Activated CD4-positive, alpha-beta T cell treated with anti-CD3 and anti-CD28 coated beads, Interleukin-2, Interleukin-4, amounts not matched to agents 100 ng/mL and 50 ng/mL, durations not matched to agents 16 hours and 8 hours (primary cell): ENCODE data around the gene OR10G3.

Experiments used
- DNase-seq: peaks from one replicate; pipeline ENCODE4 v3.0.0-alpha.2; 2020; ENCODE audit warnings: low spot score

The OR10G3 gene

DNA sequence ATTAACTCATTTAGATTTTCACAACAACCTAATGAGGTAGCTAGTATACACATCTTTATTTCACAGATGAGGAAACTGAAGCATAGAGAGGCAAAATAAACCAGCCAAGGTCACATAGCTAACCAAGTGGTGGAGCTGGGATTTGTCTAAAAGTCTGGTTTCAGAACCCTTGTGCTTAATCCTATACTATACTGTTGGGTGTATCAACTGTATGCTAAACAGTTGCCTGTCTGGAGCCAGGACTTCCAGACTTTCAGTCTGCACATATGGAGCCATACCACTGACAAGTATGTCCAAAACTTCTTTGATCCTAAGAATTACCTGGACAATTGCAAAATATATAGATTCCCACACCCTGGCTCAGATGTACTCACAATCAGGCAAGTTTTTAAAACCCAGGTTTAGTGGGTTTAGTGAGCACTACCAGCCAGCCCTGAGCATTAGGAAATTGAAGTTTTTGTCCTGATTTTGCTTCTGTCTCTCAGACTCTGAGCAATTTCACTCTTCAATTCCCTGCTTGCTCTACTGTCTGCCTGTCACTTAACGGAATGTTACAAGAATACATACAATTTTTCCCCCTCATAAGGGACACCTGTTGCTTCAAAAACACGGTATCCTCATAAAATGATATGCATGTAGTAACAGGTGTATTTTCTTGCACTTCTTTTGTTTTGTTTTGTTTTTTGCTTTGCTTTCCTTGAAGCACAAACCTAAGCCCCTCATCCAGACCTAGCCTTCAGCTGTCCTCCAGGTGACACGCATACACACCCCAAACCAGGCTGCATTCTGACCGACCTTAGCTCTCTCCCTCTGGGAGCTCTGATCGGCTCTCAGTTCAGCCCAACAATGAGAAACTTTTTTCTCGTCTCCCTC, 44.1 kb downstream of the OR10G3 start:
- no peak for DNase-seq

DNA sequence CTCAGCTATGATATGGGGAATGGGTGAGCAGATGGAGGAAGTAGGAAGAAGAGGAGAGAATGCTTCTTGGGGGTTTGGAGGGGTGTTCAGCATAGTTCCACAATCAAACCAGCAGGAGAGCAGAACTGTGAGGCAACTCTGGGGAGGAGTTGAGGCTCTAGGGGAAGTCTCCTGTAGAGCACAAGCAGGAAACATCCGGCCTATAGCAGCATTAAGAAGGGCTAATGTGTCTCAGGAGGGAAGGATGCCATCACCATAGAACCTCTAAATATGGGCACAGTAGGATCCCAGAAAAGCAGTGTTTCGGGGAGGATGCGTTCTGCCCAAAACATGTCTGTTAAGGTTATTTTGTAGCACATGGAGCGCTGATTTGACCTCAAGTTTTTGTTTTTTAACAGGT, 45.3 kb downstream of the OR10G3 start:
- no peak for DNase-seq

DNA sequence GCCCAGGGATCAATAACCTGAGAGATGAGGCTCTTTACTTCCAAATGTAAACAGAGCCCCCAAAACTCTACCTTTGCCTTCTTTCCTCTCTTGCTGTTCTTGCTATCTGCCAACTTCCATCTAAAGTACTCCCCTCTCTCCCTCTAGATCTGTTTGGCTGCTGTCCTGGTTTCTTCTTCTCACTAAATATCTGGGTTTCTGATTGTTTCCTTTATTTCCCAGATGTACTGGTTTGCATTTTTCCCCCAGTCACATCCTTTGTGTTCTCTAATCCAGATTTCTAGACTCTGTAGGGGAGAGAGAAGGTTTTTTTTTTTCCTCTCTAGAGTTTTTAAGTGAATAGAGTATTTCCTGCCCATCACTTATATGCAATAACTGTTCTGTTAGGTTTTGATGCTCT, 46.6 kb downstream of the OR10G3 start:
- DNase-seq, result no peak

DNA sequence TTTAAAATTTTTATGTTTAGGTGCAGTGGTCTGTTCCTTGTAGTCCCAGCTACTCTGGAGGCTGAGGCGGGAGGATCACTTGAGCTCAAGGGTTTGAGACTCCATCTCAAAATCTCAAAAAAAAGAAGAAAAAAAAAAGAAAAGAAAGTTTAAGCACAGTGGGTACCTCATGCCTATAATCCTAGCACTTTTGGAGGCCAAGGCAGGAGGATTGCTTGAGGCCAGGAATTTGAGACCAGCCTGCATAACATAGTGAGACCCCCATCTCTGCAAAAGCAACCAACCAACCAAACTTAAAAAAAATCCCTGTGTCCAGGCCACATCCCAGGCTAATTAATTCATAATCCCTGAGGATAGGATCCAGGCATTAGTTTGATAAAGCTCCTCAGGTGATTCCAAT, 50.4 kb downstream of the OR10G3 start:
- DNase-seq, result no peak

DNA sequence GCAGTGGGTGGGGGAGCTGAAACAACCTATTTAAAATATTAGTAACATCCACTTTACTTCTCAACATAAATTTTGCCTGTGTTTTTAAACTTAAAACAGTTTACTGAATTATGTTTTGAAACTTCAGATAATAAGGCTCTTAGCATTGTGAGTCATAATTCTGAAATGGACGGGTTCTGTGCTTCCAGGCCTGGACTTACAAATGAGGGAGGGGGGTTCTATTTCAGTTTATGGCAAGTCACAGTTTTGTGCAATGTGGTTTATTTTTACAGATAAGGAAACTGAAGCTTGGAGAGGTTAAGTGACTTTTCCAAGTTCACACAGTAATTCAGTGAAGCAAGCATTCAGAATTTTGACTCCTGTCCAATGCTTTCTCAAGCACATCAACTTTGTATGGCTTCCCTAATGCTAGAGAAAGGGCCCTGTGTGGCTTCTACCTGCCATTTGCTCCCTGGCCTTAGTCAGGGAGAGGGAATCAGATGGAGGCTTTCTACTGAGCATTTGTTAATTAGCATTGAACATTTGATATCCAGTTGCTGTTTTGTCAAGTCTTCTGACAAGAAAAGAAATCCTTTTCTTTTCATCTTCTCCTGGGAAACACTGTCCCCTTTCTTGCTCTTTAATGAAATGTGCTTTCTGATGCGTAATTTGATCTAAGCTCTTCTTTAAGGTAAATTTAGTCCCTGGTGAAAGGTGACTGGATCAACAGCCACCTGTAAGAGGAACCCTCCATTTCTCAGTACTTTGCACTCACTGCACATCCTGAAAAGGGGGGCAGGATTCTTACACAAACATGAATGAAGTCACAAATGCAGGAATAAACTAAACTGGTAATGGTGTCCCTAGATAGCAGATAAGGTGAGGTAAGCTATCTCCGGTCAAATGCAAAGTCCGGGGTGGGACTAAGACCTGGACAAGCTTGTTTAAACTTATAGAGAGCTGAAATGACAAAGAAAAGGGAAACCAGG, 51.2 kb downstream of the OR10G3 start:
- no peak for DNase-seq

DNA sequence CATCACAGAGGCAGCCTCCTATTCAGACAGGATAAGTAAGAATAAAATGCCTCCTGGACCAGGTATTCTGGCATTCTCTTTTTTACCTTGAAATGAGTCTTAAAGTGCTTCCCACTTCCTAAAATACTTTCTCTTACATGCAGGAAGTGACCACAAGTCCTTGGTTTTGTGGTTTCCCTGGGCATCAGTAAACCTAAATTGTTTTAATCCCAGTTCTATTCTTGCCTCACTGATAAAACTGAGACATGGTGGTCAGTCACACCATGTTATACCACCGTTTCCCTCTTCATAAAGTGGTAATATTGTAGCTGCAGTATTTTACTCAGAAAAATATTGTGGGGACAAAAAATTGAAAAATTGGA, 52.6 kb downstream of the OR10G3 start:
- DNase-seq, result no peak

DNA sequence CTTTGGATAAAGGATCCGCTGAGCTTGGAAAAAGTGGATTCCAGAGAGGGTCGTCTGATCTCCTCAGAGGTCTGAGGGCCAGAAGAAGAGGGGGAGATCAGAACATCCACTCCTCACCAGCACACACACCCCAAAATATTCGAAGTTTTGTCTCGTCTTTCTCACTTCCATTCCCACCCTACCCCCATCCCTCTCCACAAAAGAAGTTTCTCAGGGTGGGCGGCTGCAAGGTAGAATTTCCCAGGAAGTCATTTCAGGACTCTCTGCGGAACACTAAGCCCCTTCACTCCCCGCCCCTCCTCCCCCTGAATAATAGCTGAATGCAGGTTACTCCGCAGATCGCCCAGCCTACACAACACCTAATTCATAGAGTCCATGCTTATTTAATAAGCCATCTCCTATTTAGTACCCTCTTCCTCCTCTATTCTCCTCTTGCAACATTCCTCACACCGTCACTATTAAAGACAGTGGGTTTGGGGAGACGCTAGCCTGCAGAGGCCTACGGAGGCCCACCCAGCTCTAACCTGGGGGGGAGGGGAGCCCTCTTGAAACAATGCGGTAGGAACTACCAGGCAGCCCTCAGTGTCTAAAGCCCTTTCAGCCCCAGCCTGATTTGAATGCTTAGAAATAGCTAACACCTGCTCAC, 53.1 kb downstream of the OR10G3 start:
- no peak for DNase-seq

DNA sequence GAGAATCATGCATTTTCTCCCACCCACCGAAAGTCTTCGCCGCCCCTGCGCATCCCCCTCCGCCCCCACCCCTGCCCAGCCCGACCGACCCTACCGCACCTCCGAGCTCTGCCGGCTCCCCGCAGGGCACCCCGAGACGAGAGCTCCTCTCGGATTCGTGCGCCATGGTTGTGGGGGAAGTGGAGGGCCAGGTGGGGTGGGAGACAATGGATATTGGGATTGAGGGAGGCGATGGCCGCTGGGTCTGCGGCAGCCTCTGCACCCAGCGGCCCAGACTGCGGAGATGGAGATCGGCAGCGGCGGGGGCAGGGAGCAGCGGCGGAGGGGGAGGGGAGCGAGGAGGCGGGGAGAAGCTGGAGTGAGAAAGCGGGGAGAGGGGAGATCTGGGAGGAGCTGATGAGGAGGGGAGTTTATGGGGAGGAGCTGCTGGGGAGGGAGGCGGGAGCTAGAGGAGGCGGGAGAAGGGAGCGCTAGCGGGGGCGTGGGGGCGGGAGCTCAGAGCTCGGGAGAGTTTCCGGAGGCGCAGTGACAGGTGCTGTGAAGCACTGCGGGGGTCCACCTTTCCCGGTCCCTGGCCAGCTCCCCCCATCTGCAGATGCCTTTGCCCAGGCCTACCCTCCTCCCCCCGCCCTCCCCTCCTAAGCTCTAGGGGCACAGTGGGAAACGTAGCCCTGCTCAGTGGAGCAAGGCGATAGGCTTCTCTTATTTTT, 53.8 kb downstream of the OR10G3 start, which contains the start of gene SALL2:
Gene SALL2, minus strand, starts transcription at position 385 of the 710 bp plus-strand sequence. Its CDS starts 219 bp downstream, at position 166.
- peak; percentile 32 for DNase-seq

DNA sequence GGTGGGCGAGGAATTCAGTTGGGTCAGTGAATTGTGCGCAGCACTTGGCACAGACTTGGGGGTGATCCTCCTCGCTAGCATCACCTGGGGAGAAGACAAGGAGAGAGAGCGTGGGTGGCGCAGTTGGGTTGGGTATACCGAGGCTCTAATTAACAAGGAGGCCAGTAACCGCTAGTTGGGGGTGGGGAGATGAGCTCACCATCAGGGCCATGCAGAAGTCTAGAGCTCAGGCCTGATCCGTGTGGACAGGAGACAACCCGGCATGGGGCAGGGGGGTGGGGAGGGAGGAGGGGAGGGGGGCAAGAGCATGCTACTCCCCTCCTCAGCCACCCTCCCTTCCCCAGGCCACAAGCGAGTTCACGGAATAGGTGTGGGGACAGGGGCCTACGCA, 54.3 kb downstream of the OR10G3 start:
- DNase-seq, result no peak

DNA sequence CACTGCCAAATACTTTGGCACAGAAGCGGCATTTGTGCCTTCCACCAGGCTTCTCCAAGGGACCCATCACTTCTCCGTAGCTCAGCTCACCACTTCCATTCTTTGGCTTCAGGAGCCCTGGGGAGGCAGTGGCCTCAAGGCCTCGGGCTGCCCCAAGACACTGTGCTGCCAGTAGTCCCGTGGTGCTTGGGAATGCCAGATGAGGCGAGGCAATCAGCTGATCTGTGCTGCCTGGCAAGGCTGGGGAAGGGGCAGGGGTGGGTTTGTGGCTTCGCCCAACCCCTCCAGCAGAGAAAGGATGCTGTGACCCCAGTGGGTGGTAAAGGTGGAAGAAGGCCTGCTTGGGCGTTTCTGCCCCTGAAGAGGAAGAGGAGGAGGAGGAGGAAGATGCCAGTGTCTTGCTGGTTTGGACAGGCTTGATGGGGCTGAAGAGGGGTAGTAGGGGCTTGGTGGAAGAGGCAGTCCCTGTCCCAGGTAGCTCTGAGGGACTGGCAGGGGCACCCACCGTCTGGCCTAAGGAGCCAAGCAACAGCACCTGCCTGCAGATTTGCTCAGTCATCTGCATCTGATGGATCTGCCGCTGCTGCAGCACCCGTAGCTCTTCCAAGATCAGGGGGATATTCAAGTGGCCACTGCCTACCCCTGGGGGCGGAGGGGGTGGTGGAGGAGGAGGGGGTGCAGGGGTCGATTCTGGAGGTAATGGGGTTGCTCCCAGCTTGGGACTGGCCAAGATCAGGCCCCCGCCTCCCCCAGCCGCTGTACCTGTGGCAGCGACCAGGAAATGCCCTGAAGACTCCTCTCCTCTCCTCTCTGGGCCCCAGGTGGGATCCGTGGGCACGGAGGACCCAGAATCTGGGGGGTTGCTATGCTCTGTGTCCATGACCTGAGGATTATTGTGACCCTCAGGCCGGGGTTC, 55.0 kb downstream of the OR10G3 start:
- no peak for DNase-seq

DNA sequence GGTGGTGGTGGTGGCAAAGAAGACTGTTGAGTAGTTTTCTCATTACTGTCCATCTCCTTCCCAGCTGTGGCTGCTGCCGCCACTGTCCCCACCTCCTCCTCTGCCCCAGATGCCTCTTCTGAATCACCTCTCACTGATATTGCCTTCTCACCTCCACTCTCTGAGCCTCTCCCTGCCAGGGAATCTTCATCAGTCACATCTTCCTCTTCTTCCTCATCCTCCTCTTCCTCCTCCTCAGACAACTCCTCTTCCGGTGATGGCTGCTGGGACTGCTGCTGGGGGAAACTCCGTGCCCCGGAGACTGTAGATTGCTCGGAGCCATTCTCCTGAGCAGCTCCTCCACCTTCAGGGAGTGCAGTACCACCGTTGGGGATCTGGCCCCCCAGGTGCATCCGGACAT, 56.7 kb downstream of the OR10G3 start:
- no peak for DNase-seq

DNA sequence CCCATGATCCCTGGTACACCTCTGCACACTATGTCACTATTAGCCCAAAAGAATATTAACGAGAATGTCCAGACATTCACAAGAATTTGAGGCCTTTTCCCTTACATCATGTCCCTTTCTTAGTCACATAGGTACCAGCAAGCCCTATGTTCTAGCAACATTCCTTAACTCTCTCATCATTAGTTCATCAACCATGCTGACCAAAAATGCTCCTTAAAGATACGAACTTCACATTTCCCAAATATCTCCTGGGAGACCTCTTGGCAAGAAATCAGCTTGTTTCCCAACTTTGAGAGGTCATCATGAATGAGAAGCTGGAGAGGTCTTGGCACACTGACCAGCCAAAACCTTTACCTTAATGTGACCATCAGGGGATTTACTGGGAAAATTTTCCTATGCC, 58.4 kb downstream of the OR10G3 start:
- DNase-seq, result no peak

DNA sequence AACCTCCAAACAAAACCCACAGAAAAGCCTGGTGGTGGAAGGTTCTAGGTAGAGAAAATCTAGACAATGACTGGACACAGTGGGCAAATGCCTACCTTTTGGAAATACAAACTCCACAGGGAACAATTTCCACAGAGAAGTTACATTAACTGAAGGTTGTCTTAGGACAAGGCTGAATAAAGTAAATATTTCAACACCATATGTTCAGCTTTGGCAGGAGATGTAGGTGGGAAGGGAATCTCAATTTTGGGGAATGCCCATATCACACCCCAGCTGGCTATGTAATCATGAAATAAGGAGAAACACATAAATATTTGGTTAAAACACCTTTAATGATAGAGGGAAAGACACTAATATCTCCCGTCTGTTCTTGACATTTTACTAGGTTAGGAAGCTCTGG, 59.1 kb downstream of the OR10G3 start:
- DNase-seq, result no peak

DNA sequence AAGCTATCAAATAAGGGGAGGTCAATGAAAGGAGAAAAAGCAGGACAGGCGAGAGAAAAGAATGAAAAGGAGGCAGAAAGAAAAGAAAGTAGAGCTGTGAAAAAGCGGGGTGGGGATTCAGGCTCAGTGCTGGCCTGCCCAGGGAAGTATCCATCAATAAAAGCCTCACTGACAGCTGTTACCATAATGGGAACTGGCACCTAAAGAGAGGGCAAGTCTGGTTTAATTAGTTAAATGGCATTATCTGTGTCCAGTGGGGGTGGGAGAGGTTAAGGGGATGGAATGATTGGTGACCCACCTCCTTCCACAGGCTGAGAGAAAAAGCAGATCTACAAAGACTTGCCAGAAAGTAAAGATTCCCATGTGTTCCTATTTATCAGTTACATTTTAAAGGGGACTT, 61.2 kb downstream of the OR10G3 start:
- no peak for DNase-seq
